ENCODE results near the gene ITPKA.

GRCh38 chr15:41501931-41502794 lies 8.5 kb downstream of the ITPKA start:
- no peak for TF ChIP-seq POLR2A (IDR thresholded peaks at IDR 0.05)
- TF ChIP-seq CTCF (IDR thresholded peaks at IDR 0.05): no peak

All from Peyer's patch (tissue), 4 donors.